GM21515 (cell line): ENCODE data around the gene BTBD19.
A peak's percentile ranks its signal among the peaks of the same experiment; 100 is the strongest.
"Not testable (repeated sequence)": the region's sequence is repeated elsewhere in the genome, so short reads cannot be mapped to it uniquely, and the experiment has no call there.

Experiments used
- ATAC-seq: cut with Tn5 transposase; IDR thresholded peaks from one replicate; pipeline ENCODE4 v1.9.1; 2021; ENCODE audit not compliant: unreplicated experiment

BTBD19 gene

GRCh38 chr1:44808063-44808937, at the start of gene BTBD19:
BTBD19 (plus strand) TSS chr1:44808523; CDS start chr1:44808821, 298 bp downstream.
- ATAC-seq, result no peak

DNA sequence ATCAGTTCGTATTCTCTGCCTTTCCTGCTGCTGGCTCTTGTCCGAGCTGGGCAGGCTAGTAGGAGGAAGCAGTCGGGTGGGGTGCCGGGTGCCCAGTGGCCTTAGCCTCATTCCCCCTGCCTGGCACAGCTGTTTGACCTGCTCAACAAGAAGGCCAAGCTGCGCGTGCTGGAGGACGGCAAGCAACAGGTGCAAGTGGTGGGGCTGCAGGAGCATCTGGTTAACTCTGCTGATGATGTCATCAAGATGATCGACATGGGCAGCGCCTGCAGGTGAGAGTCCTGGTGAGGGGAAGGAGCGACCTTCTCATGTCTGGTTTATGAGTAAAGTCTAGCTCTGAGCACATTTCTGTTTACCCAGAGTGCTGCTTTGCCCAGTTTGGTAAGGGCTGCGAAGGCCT, 49.2 kb upstream of the BTBD19 start:
- no peak for ATAC-seq

GRCh38 chr1:44760876-44761275, 47.4 kb upstream of the BTBD19 start:
- ATAC-seq, result no peak

- ATAC-seq, result not testable (repeated sequence)
Measured at GRCh38 chr1:44766421-44766820, 41.9 kb upstream of the BTBD19 start.

GRCh38 chr1:44775078-44775929, 33.0 kb upstream of the BTBD19 start, which contains the start of gene RPS8:
RPS8 (plus strand) TSS chr1:44775540; CDS start chr1:44775597, 57 bp downstream.
- peak; percentile 82 for ATAC-seq

GRCh38 chr1:44775930-44776729, 32.2 kb upstream of the BTBD19 start:
- ATAC-seq, result no peak

DNA sequence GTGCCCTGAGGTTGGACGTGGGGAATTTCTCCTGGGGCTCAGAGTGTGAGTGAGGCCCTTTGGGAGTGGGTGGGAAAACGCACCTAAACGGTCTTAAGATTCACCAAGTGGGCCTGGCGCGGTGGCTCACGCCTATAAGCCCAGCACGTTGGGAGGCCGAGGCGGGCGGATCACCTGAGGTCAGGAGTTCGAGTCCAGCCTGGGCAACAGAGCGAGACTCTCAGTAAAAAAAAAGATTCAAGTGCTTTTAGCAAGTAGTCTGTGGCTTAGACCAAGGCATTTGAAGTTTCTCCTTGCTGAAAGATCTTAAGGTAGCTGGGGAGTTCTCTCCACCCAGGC, 31.6 kb upstream of the BTBD19 start:
- no peak for ATAC-seq

GRCh38 chr1:44777547-44777946, 30.8 kb upstream of the BTBD19 start:
- ATAC-seq, result no peak

GRCh38 chr1:44777969-44778635, 30.2 kb upstream of the BTBD19 start:
- no peak for ATAC-seq

DNA sequence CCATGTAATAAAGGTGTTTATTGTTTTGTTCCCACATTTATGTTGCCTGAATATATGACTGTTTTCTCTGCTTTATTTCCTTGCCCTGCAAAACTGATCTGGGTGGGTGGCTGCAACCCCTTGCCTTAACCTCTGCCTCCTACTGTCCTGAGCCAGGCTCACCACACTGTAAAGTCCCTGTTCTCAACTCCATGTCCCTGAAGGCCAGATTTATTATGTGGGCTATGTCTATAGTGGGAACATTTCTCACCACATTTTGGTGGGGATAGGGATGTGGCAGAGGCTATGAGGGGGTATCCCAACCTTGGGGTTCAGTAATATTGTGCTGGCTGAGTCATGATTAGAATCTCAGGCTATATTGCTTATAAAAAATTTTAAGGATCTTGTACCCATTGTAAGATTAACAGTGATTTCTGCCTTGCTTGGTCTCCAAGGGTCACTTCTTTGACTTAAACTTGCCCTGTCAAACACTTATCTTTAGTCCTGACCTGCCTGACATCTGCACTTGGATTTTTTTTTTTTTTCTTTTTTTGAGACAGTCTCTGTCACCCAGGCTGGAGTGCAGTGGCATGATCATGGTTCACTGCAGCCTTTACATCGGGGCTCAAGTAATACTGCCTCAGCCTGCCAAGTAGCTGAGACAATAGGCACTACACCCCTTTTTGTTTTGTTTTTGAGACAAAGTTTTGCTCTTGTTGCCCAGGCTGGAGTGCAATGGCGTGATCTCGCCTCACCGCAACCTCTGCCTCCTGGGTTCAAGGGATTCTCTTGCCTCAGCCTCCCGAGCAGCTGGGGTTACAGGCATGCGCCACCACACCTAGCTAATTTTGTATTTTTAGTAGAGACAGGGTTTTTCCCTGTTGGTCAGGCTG, 29.4 kb upstream of the BTBD19 start:
- ATAC-seq, result no peak

- no peak for ATAC-seq
Measured at GRCh38 chr1:44780583-44781121, 27.7 kb upstream of the BTBD19 start.

- no peak for ATAC-seq
Measured at GRCh38 chr1:44783697-44784093, 24.6 kb upstream of the BTBD19 start.

DNA sequence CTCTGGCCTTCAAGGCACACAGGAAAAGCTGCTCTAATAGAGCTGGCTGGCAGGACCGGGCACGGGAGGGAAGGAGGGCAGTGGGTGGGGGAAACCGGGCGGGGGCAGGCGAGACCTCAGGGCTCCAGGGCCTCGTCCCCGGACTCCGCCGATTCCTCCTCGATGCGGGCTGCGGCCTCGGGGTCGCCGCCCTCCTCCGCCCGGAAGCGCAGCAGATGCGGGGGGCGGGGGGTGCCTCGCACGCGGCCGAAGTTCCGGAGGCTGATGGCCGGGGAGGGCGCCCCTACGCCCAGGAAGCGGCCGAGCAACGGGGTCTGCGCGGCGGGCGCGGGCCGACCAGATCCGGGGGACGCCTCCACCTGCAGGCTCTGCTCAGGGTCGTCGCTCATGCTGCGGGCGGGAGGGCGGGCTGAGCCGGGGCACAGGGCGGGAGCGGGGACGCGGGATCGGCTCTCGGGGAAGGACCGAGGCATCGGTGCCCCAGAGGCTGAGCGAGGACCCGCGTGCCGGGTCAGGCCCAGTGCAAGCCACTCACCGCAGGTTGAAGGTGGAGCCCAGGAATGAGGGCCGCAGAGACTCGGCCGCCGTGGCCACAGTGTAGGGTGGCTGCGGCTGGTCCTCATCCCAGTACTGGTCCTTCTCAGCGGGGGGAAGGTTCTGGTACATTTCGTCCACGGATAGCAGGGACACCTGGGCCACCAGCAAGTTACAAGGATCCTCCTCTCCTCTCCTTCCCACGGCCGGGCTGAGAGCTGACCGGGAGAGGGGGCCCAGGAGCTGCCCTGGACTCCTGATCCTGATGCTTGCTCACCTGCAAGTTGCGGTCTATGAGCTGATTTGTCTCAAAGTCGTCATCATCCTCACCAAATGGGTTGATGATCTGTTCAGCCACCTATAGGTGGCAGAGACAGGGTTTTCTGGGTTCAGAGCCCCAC, 24.0 kb upstream of the BTBD19 start:
- ATAC-seq, result no peak

DNA sequence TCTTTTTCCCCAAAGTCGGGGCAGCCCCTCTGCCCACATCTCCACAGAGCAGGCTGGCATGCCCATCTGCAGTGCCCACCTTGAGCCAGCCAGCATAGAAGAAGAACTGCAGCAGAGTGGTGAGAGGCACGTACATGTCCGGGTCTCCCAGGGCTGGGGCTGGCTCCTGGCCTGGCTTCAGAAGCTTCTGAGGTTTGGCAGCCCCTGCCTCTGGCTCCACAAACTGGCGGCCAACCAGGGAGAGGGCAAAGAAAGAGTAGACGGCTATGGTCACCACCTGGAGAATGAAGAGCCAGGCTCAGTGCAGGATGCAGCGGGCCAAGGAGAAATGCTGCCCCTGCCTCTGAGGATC, 23.3 kb upstream of the BTBD19 start:
- ATAC-seq, result no peak

GRCh38 chr1:44785501-44786137, 22.7 kb upstream of the BTBD19 start:
- ATAC-seq, result no peak

- no peak for ATAC-seq
Measured at GRCh38 chr1:44786138-44786840, 22.0 kb upstream of the BTBD19 start.

DNA sequence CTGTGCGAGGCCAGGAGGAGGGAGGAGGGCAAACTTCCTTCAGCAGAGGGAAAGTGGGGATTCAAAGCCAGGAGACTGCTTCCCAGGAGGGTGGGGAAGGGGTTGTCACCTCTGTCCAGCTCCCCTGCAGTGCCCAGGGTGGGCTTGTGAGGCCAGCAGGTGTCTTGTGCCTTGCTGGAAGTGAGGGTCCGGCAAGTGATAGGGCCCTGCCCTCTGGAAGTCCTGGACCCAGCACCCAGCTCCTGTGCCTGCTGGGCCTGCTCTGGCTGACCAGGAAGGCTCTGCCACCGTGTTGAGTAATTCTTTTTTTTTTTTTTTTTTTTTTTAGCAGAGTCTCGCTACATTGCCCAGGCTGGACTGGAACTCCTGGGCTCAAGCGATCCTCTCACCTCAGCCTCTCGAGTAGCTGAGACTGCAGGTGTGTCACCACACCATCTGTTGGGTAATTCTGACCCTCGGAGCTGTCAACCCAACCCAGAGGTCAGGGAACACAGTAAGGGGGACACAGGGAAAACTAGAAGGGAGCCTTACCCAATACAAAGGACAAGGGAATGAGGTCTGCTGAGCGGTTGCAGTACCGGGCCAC, 21.4 kb upstream of the BTBD19 start:
- no peak for ATAC-seq
